Dendritic cell treated with granulocyte-macrophage colony-stimulating factor and Interleukin-4, amounts not matched to agents 40 ng/mL and 50 ng/mL, for 4 days (primary cell): ENCODE data around the gene MANBA.

ENCODE experiments used
- H3K27ac Mint-ChIP-seq: one replicate; pipeline ENCODE4 v1.8.0; 2022; ENCODE audit warnings: mild to moderate bottlenecking, mixed read lengths
- H3K27me3 Mint-ChIP-seq: one replicate; pipeline ENCODE4 v1.8.0; 2022; ENCODE audit warnings: mild to moderate bottlenecking, mixed read lengths
- H3K36me3 Mint-ChIP-seq: one replicate; pipeline ENCODE4 v1.8.0; 2022; ENCODE audit warnings: low read depth, mixed read lengths
- H3K4me1 Mint-ChIP-seq: one replicate; pipeline ENCODE4 v1.8.0; 2022; ENCODE audit warnings: low read depth, mixed read lengths
- H3K4me3 Mint-ChIP-seq: one replicate; pipeline ENCODE4 v1.8.0; 2022; ENCODE audit warnings: mild to moderate bottlenecking, moderate library complexity, mixed read lengths
- H3K9me3 Mint-ChIP-seq: one replicate; pipeline ENCODE4 v1.8.0; 2022; ENCODE audit warnings: mixed read lengths
- intact Hi-C: fragments of 100-400 bp; cut with micrococcal nuclease; formaldehyde crosslinking; loops from one replicate; pipeline ENCODE4 v1.15.0; 2022

MANBA gene

DNA sequence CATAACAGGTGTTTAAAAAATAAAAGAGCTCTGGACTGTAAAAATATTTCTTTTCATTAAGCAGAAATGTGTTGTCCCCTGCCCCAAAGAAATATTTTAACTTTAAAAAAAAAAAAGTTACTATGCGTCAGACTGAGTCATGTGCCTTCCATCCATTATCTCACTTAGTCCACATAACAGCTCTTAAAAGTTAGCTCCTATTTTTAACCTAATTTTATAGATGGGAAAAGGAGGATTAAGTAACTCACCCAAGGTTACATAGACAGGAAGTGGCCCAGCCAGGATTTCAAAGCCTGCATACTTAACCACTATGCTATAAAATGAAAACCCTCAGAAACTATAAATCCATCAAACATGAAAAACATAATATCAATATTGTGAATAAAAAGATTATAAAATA is 97.7 kb downstream of the MANBA start:
- H3K9me3 Mint-ChIP-seq: no peaks in the 10 kb centered on the region
- intact Hi-C loops: no loop called here
- no peak overlapping the region for H3K27ac Mint-ChIP-seq
- peaks cover 5% of the 10 kb centered on the region for H3K4me1 Mint-ChIP-seq
- H3K36me3 Mint-ChIP-seq: peaks cover 38% of the 10 kb centered on the region
- no peak overlapping the region for H3K4me3 Mint-ChIP-seq
- no peaks in the 10 kb centered on the region for H3K27me3 Mint-ChIP-seq

DNA sequence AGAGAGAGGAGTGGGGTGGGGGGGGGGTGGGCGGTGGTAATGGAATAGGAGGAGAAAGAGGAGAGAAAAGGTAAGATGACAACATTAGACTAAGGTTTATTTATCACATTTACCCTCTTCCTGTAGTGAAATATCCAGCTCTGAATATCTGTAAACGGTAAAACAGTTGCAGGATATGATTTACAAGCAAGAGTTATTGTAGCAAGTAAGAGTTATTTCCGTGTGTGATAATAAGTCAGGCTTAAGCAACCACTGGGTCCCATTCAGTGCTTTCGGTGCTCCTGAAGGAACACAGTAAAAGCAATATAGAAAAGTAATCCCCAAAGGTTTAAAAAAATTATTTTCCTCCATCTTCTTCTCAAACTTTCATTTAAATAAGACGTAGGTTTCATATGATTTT is 103.6 kb downstream of the MANBA start:
- H3K36me3 Mint-ChIP-seq: peaks cover 24% of the 10 kb centered on the region
- intact Hi-C loops: loop anchor here (10.0 kb wide), 1 partner anchor 148 kb away; no protein-coding TSS in a partner anchor
- H3K27ac Mint-ChIP-seq: no peak overlapping the region
- no peaks in the 10 kb centered on the region for H3K27me3 Mint-ChIP-seq
- H3K9me3 Mint-ChIP-seq: no peaks in the 10 kb centered on the region
- H3K4me1 Mint-ChIP-seq: no peaks in the 10 kb centered on the region
- no peak overlapping the region for H3K4me3 Mint-ChIP-seq

DNA sequence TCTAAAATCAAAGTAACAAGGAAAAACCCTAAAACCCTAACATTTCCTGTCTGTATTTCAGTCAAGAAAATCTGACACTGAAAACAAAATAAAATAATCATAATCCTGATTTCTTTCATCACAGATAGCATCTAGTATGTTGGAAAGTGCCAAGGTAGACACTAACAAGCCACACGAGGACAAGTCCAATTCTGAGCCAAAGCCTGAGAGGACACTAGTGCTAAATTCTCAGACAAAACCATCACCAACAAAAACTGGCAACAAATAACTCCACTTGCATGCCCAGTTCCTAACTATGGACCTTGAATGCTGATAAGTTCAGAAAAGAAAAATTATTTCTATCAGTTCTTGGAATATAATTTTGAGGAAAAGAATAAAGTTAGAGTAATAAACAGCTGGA is 113.7 kb downstream of the MANBA start:
- peaks cover 86% of the 10 kb centered on the region for H3K36me3 Mint-ChIP-seq
- H3K4me1 Mint-ChIP-seq: no peaks in the 10 kb centered on the region
- H3K27me3 Mint-ChIP-seq: no peaks in the 10 kb centered on the region
- no peaks in the 10 kb centered on the region for H3K9me3 Mint-ChIP-seq
- H3K4me3 Mint-ChIP-seq: no peak overlapping the region
- intact Hi-C loops: no loop called here
- no peak overlapping the region for H3K27ac Mint-ChIP-seq

DNA sequence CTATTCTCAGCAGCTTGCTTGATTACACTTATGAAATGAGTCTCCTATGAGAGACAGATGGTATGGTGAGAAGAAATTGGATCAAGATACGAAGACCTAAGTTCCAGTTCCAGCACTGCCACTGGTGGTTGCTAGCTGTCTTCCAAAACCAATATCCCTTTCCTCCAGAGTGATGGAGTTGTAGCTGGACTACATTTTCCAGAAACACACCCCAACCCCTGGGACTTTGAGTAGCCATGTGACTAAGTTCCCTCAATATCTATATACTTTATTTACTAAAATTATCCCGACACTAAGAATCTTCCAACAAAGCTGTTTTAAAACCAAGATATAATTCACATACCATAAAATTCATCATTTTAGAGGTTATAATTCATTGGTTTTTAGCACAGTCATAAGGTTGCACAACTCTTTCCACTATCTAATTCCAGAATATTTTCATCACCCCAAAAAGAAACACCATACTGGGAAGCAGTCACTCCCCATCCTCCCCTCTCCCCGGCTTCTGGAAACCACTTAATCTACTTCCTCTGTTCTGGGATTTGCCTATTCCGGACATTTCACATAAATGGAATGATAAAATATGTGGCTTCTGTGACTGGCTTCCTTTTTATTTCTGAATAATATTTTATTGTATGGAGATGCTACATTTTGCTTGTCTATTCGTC is 118.0 kb downstream of the MANBA start:
- no peak overlapping the region for H3K27ac Mint-ChIP-seq

DNA sequence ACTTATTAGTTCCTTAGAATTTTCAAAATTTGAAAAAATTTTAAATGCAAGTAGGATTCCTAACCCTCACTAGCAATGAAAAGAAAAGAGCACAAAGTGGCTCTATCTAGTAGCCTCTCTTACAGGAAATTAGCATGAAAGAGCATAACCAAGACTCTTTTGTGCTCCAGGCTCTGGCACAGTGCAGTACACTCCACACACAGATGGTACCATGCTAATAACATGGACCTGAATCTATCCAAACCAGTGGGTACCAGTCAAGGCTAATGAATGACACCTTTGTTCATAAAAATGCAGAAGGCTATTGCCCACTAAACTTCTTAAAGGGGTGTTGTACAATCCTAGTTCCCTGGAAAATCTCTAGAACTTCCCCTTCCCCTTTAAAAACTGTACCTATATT is 119.0 kb downstream of the MANBA start:
- H3K27ac Mint-ChIP-seq: no peak overlapping the region
- H3K4me3 Mint-ChIP-seq: no peak overlapping the region
- H3K4me1 Mint-ChIP-seq: peaks cover 26% of the 10 kb centered on the region
- no peaks in the 10 kb centered on the region for H3K9me3 Mint-ChIP-seq
- intact Hi-C loops: no loop called here
- H3K36me3 Mint-ChIP-seq: peaks cover 82% of the 10 kb centered on the region
- no peaks in the 10 kb centered on the region for H3K27me3 Mint-ChIP-seq

More for the DNA sequence above, 118.0 kb downstream of the MANBA start:
- H3K4me1 Mint-ChIP-seq: peaks cover 17% of the 10 kb centered on the region
- no peak overlapping the region for H3K4me3 Mint-ChIP-seq
- peaks cover 82% of the 10 kb centered on the region for H3K36me3 Mint-ChIP-seq
- no peaks in the 10 kb centered on the region for H3K9me3 Mint-ChIP-seq
- intact Hi-C loops: no loop called here
- no peaks in the 10 kb centered on the region for H3K27me3 Mint-ChIP-seq

DNA sequence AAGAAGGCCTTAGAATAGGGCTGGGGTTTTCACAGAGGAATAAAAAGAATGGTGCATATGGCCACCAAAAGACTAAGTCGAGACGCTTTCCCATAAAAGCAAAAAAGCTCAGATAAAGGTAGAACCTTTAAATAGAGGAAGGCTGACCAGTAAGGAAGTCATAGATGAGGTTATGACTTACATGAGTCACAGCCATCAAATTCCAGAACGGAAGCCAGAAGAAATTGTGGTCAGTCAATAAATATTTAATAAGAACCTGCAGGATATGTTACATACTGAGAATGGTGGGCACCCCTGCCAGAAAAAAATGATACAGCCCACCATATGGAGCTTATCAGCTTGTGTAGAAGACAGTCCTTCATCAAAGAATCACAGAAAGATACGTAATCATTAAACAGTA is 120.1 kb downstream of the MANBA start:
- Mint-ChIP-seq H3K4me3 (no peak overlapping the region), H3K27me3 (no peaks in the 10 kb centered on the region), H3K27ac (no peak overlapping the region), H3K36me3 (peaks cover 79% of the 10 kb centered on the region), H3K4me1 (peaks cover 26% of the 10 kb centered on the region), H3K9me3 (no peaks in the 10 kb centered on the region)
- intact Hi-C loops: no loop called here

DNA sequence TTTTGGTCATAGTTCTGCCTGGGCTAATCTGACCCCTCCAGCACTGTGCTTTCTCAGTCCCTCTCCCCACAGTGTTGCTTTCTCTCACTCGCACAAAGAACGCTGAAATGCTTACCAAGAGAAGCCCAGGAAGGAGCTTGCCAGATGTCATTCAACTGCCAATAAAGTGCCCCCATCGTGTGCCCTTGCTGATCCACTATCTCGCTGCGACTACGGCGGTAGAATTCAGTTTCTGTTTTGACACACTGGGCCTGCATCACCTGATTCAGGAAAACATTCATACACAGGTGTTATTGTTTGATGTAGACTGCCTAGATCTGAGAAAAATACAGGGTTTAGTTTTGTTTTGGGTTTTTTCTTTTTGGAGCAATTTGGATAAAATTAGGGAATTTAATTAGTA is 121.2 kb downstream of the MANBA start:
- Mint-ChIP-seq H3K4me1 (peaks cover 26% of the 10 kb centered on the region), H3K36me3 (peaks cover 83% of the 10 kb centered on the region), H3K4me3 (no peak overlapping the region), H3K27ac (no peak overlapping the region), H3K27me3 (no peaks in the 10 kb centered on the region), H3K9me3 (no peaks in the 10 kb centered on the region)
- intact Hi-C loops: no loop called here

DNA sequence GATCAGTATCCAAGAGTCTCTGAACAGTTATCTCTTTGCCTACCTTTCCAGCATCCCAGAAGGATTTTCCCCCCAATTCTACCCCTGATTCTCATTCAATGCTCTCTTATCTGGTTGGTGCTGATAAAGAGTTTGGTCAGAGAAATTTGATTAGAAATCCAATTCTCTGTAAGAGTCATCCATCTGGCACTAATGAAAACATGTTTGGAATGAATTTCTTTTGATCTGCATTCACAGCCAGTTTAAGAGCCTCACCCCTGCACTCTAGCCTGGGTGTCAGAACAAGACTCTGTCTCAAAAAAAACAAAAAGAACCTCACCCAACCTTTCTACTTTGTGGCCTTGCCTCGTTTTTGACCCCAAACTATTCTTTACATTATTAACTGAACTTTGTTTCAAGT is 122.1 kb downstream of the MANBA start:
- Mint-ChIP-seq H3K4me3 (no peak overlapping the region), H3K4me1 (peaks cover 26% of the 10 kb centered on the region), H3K9me3 (no peaks in the 10 kb centered on the region), H3K27me3 (no peaks in the 10 kb centered on the region), H3K36me3 (peaks cover 85% of the 10 kb centered on the region), H3K27ac (no peak overlapping the region)
- intact Hi-C loops: no loop called here

DNA sequence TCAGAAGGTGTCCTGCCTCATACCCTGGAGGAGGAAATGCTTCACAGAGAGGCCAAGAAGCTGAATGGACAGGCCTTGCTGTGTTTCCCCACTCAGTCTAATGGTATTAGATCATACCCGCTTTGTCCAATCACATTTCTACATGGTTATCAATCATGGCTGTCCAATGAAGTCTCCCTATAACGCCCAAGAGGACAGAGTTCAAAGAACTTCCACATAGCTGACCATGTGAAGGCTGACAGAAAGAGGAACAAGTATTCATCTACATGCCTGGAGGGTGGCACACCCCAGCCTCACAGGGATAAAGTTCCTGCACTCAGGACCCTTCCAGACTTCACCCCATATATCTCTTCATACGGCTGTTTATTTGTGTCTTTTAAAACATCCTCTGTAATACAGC is 123.4 kb downstream of the MANBA start:
- Mint-ChIP-seq H3K27ac (peak overlapping the region; percentile 53), H3K27me3 (no peaks in the 10 kb centered on the region), H3K9me3 (no peaks in the 10 kb centered on the region), H3K36me3 (peaks cover 89% of the 10 kb centered on the region), H3K4me1 (peaks cover 26% of the 10 kb centered on the region), H3K4me3 (no peak overlapping the region)
- intact Hi-C loops: no loop called here

DNA sequence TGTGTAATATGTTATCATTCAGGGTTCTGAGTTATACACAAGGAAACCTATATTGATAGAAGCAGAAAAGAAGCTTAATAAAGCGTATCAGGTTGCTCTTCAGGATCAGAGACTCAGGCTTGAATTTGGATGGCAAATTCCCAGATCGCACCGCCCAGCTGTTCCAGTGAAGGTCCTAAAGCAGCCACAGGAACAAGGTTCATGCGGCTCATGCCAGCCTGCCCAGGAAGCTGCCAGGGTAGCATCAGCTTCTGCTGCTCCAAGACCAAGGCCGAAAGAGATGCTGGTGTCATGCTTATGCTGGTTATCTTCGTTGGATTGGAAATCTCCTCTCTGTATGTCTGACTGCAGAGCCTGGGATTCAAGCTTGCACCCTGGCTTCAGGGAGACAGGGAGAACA is 127.7 kb downstream of the MANBA start:
- no peaks in the 10 kb centered on the region for H3K27me3 Mint-ChIP-seq
- no peaks in the 10 kb centered on the region for H3K9me3 Mint-ChIP-seq
- no peak overlapping the region for H3K4me3 Mint-ChIP-seq
- peaks cover 76% of the 10 kb centered on the region for H3K36me3 Mint-ChIP-seq
- H3K4me1 Mint-ChIP-seq: peaks cover 14% of the 10 kb centered on the region
- intact Hi-C loops: no loop called here
- no peak overlapping the region for H3K27ac Mint-ChIP-seq

DNA sequence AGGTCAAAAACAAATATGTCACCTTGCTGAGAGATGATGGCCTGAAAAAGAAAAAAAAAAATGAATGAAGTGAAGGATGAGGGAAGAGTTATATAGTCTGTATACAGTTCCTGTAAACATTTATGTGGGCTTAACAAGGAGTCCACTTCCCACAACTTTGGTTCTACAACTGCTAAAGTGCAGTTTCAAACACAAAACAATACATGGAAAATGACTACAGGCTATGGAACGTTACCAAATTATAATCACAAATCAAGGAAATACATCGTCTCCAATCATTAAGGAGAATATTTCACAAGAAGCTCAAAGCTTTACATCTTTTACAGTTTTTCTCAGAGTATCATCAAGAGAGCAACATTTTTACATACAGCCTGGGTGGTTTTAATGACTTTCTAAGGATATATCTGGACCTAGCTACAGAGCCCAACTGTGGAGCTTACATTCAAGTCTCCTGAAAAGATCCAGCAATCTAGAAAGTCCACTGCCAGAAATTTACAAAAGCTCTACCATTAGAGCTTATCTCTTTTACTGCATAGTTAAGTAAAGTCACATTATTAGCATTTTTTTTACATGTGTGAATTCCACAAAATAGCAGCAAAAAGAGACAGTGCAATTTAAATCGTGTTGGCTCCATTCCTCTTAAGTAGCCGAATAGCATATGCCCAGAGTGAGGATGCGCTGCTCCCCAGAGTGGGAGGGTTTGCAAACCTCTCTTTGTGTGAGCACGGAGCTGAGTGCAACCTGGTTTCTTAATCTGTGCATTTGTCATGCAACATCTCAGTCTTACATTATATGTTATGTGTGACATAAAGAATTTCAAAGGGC is 128.3 kb downstream of the MANBA start:
- Mint-ChIP-seq H3K36me3 (peaks cover 69% of the 10 kb centered on the region), H3K4me3 (no peak overlapping the region), H3K9me3 (no peaks in the 10 kb centered on the region), H3K27ac (no peak overlapping the region), H3K4me1 (peaks cover 12% of the 10 kb centered on the region), H3K27me3 (no peaks in the 10 kb centered on the region)
- intact Hi-C loops: no loop called here

DNA sequence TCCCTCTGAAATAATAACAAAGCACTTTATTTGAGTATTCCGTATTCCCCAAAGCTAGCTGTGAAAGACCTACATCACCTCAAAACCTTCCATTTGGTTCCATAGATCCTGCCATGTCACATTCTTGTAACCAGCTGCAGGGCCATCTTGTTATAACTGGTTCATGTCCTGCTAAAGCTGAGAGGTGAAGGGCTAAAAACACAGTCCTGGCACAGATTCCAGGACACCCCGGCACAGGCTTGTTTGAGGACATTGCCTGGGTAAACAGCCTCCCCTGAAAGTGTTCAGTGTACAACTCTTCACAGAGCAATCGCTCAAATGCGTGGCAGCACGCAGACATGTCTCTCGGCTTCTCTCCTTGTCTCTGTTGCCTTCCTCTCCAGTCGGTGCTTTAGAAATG is 129.2 kb downstream of the MANBA start:
- Mint-ChIP-seq H3K4me1 (peaks cover 6% of the 10 kb centered on the region), H3K27ac (no peak overlapping the region), H3K27me3 (no peaks in the 10 kb centered on the region), H3K9me3 (no peaks in the 10 kb centered on the region), H3K36me3 (peaks cover 61% of the 10 kb centered on the region), H3K4me3 (no peak overlapping the region)
- intact Hi-C loops: no loop called here

DNA sequence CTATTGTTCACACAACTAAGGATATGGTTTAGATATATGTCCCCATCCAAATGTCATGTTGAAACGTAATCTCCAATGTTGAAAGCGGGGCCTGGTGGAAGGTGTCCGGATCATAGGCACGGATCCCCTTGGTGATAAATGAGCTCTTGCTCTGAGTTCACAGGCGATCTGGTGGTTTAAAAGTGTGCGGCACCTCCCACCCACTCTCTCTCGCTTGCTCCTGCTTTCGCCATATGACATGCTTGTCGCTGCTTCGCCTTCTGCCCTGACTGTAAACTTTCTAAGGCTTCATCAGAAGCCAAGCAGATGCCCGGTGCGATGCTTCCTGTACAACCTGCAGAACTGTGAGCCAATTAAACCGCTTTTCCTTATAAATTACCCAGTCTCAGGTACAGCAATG is 131.1 kb downstream of the MANBA start:
- H3K4me1 Mint-ChIP-seq: peaks cover 15% of the 10 kb centered on the region
- H3K4me3 Mint-ChIP-seq: no peak overlapping the region

DNA sequence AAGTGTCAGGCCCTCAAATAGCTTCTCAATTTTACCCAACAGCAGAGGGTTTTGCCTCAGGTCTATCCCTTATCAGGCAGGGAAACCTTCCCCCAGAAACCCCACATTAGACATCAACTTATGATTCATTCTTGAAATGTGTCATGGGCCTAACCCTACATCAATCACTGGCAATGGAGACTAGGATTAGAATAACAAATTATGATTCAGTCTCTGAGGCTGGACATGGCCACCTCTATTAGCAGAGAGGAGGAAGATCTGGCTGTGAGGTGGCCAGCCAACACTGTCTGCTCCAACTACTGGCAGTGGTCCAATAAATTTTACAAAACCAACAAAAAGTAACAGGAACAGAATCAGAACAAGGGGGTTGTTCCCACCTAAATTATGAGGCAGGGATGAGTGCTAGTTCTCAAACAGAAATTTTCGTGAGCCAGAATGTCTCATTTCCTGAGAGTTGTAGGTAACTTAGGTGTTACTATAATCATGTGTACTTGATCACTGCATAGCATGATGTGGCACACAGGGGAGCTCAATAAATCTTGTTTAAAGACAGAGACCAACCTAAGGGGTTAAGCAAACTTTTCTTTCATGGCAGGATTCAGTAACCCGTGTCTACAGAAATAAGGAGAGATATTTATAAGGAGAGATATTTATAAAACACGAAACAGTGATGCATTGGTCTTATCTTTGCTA is 132.8 kb downstream of the MANBA start:
- no peaks in the 10 kb centered on the region for H3K9me3 Mint-ChIP-seq
- intact Hi-C loops: loop anchor here (10.0 kb wide), 2 partner anchors 283 to 467 kb away; partner anchors contain the start of genes BDH2 and SLC39A8
- no peak overlapping the region for H3K27ac Mint-ChIP-seq
- no peak overlapping the region for H3K4me3 Mint-ChIP-seq
- H3K4me1 Mint-ChIP-seq: peaks cover 15% of the 10 kb centered on the region
- H3K36me3 Mint-ChIP-seq: peaks cover 30% of the 10 kb centered on the region
- H3K27me3 Mint-ChIP-seq: no peaks in the 10 kb centered on the region

More for the DNA sequence above, 131.1 kb downstream of the MANBA start:
- peaks cover 44% of the 10 kb centered on the region for H3K36me3 Mint-ChIP-seq
- intact Hi-C loops: loop anchor here (10.0 kb wide), 2 partner anchors 285 to 465 kb away; partner anchors contain the start of genes BDH2 and SLC39A8
- H3K27me3 Mint-ChIP-seq: no peaks in the 10 kb centered on the region
- H3K27ac Mint-ChIP-seq: no peak overlapping the region
- H3K9me3 Mint-ChIP-seq: no peaks in the 10 kb centered on the region
